NCI-H69 (cell line): ENCODE measurements around the gene TLR10.
A peak's percentile ranks its signal among the peaks of the same experiment; 100 is the strongest.

Experiments used
- DNase-seq: peaks from one replicate; lab custom pipeline; 2025; lab: John Stamatoyannopoulos, UW

Gene TLR10

DNA sequence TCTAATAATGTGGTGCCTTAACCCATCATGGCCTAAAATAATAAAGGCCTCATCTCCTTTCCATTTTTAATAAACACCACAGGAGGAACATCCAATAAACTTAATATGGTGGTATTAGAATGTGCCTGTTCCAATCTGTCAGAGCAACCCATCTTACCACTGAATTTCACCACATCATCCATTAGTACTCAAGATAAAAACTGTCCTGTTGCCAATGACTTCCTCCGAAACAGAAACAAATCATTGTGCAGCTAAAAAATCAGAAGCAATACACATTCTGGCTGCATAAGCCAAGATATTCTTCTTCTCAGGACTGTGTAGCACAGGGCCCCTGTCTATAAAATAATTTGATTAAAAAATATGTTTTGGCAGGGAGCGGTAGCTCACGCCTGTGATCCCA is 18.5 kb downstream of the TLR10 start:
- no peak for DNase-seq

DNA sequence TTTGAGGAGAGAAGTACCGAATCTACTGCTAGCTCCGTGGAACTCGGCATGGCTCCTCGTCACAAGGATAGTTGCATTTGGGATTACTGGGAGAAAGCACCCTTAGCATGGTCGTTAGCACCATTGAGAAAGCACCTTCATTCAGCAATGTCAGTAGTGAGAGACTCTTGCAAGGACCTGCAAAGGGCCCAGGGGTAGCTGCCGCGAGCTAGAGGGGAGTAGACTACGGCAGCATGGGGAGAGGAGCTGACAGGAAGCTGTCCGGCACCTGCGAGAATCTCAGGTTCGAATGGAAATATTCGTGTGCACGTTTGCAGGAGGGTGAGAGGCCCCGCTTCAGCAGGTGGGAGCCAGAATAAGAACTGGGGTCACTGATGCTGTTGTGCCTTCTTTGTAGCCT is 20.2 kb downstream of the TLR10 start:
- no peak for DNase-seq

DNA sequence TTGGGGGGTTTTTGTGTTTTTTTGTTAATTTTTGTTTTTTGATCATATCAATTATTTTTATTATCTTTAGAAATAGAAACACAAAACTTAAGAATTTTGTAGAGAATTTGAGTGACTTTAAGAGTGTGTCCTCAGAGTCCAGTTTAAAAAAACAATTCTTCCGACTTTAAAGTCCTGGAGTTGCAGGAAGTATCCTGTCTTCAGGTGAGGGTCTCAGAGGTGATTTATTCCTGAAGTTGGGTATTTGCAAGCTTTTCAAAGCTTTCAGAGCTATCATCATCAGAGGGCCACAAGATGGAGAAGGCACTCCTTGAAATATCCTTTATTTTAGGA is 23.0 kb downstream of the TLR10 start:
- no peak for DNase-seq

DNA sequence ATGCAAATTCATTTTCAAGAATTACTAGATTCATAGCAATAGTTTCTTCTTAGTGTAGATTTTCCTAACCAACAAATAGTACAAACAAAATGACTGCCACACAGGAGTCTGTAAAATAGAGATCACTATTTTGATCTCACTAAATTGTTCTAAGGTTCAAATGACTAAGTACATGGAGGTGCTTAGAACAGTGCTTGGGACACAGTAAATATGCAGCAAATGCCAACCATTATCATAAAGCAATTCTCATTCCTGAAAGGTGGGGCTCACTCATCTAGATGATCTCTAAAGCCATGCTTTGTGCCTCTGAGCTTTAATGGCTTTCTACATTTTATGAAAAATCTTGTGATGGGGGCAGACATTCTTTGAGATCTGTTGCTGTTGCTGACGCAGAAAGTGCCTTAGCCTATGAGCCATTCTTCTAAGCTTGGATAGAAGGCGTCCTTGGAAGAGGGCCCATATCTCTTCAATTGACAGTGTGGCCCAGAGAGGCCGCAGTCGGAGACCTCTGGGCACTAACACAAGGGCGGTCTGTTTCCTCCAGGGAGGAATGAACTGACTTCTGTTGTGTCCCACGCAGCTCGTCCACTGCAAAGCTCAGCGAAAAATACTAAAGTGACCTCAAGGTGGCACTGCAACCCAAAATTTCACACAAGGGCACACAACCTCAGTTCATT is 23.5 kb downstream of the TLR10 start:
- peak; percentile 8 for DNase-seq

DNA sequence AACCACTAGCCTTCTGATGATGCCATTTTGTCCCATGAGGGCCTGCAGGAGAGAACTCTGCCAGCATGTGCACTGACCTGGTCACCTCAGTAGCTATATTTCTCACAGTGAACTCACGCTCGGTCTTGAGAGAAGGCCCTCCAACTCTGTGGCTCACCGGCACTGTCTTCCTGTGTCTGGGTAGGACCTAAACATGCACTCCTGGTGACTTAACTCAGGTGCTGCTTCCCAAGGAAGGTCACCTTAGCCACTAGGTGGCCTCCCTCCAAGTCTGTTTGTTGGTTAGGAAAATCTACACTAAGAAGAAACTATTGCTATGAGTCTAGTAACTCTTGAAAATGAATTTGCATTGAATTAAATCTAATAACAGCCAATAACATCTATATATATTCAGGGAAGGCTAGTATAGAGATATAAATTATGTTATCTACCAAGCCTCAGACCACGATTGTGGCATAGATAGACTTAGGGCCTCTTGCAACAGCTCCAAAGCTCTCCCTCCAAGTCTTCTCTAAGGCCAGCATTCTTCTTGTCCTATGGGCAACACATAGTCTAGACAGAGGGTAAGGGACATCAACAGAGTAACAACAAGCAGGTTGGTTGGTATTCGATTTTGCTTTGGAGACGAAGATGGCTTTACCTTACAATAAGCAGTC is 24.7 kb downstream of the TLR10 start:
- DNase-seq = peak; percentile 7

DNA sequence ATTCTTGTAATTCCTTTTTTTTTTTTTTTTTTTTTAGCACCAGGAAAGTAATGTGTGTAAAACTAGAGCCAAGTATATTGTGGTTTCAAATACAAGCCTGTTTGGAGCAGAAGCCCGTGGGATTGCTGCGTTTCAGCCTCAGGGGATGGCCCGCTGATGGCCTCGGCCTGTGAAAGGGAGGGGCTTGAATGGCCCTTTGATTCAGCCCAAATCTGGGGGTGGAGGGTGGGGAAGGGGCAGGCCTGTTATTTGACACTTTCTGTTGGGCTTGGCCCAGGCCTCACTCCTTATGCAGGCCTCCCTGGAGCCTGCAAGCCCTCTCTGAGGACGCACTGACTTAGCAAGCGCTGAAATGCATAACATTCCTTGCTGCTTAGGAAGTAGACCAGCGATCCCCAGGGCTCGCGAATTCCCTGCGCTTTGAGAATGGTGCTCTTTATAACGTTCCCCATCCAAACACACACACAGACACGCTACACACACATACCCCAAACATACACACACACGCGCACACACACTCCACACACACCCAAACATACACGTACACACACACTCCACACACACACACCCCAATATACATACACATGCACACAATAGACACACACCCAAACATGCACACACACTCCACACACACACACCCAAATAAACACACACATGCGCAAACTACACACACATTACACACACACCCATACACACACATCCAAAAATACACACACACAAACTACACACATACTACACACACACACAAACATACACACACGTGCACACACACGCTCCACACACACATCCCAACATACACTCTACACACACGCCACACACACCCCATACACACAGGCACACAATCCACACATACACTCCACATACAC is 29.6 kb downstream of the TLR10 start:
- peak; percentile 56 for DNase-seq

DNA sequence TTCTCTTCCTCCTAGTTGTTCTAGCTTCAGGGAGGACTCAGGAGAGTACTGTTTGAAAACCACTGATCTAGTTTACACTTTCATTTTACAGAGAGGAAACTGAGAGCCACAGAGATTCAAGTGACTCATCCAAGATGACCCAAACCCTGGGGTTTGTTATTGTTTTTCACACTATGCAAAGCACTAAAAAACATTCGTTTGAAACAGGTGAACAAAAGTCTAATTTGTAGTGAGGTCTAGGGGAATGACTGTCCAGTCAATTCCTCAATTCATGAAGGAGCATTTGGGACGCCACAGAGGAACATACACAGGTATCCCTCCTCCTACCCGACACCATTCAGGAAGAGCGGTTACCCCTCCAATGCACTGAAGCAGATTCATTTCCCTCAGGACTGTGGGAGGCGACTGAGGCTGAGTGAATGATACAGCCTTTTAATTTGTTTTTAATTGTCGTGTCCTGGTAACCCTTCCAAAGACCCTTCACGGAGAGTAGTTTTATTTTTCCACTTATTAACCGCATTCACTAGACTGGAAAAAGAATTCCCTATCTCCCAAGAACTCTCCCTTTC is 30.3 kb downstream of the TLR10 start:
- DNase-seq = no peak

DNA sequence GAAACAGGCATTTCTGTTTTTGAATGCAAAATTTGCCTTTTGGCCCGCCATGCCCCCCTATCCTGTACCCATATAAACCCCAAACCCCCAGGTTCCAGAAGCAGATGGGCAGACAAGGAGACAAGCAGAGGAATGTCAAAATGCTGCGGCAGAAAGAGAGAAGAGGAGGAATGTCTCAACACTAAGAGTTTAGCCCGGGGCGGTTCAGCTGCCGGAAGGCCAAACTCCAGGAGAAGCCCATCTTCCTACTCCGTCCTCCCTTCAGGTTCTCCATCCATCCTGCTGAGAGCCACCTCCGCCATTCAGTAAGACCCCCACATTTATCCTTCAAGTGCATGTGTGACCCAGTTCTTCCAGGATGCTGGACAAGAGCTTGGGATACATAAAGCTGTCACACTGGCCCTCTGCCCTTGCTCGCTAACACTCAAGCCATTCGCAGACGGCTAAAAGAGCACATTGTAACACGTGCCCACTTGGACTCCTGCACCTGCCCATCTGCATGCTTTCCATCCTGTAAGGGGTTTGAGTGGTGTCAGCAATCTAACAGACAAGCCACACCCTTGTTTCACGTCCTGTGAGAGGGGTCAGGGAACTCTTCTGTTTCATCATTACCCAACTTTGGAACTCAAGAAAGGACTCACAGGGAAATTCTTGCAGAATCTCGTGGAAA is 31.3 kb downstream of the TLR10 start:
- DNase-seq = no peak

DNA sequence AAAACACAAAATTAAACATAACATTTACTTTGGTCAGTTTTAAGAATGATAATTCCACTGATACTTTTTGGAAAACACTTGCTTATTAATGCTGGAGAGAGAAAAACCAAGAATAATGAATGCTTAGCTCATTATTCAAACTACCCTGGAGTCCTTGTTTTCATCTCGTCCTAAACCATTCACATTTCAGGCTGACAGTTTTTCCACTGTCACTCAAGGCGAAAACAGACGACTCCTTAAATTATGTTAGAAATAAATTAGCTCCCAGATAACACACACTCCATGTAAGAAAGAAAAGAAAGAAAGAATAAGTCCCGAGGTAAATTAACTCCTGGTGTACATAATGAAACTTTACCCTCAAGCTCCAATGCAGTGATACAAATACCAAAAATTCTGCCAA is 33.5 kb downstream of the TLR10 start:
- DNase-seq = no peak

DNA sequence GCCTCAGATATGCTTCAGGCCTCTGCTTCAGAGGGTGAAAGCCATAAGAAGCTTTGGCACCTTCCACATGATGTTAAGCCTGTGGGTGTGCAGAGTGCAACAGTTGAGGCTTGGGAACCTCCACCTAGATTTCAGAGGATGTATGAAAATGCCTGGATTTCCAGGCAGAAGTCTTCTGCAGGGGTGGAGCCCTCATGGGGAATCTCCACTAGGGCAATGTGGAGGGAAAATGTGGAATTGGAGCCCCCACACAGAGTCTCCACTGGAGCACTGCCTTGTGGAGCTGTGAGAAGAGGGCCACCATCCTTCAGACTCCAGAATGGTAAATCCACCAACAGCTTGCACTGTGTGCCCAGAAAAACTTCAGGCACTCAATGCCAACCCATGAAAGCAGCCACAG is 35.2 kb downstream of the TLR10 start:
- DNase-seq = no peak

DNA sequence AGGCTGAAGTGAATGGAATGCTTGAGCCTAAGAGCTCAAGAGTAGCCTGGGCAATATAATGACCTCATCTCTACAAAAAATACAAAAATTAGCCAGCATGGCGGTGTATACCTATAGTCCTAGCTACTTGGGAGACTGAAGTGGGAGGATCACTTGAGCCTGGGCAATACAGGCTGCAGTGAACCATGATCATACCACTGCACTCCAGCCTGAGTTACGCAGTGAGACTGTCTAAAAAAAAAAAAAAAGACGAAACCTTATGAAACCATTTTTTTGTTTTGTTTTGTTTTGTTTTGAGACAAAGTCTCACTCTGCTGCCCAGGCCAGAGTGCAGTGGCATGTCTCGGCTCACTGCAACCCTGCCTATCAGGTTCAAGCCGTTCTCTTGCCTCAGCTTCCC is 36.9 kb downstream of the TLR10 start:
- no peak for DNase-seq

DNA sequence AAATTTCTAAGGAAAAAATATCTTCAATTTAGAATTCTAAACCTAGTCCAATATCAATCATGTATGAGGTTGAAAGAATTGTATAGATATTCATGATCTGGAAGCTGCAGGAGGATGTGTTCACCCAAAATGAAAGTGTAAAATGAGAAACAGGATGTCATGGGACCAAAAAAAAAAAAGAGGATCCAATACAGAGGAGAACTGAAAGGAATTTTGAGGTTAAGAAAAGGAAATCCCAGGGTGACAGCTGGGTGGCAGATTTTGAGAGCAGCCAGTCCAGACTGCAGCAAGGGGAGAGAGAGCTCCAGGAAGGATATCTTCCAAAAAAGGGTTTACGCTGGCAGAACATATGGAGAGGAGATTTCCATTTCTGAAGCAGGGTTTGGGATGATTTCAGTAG is 38.9 kb downstream of the TLR10 start:
- DNase-seq = no peak

DNA sequence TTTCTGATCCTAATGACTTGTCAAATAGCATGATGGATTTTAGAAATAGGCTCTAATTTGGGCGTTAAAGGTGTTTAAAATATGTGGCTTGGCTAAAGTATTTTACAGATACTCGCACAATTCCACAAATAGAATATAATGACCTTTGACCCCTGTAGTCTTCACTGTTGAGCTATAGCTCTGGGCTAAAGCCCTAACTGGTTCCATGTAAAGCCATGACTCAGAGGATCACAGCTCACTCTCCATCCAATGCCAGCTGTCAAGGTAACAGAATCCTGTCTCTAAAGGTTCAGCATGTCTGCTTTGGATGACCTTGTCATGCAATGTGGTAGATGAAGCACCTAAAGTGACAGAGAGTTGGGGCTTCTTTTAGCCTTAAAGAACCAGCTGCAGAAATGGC is 42.5 kb downstream of the TLR10 start:
- DNase-seq = no peak

DNA sequence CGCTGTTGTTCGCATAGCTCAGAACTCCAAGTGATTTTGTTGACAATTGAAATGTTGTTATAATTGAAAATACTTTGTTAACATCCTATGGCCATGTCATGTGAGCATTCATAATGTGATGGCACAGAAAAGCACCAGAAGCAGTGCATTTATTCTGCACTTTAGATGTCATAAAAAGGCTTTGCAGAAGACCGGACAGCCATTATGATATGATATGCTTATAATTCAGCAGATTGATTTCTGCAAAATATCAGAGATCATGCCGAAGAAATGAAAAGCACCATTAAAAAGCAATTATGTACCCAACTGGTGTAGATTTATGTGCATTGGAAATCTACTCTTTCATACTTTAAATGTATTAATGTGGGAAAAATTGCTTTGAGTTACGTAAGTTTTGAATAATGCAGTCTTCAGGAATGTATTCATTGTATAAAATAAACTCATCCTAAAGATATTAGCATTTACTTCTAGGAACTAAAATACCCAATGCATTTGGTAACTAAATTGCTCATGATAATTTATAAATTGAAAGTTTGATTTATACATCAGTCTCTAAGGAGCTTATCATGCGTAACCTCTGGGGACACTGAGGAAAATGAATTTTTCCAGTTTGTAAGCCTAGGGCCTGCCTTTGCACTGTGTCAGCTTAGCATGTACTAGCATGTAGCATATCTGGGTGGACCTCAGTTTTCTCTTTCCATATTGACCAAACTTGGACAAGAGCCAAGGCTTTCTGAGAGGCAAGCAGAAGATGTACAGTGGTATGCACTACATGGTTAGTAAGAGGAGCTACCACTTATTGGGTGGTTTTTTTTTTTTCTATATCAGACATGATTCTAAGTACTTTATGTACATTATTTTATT is 43.6 kb downstream of the TLR10 start:
- no peak for DNase-seq

DNA sequence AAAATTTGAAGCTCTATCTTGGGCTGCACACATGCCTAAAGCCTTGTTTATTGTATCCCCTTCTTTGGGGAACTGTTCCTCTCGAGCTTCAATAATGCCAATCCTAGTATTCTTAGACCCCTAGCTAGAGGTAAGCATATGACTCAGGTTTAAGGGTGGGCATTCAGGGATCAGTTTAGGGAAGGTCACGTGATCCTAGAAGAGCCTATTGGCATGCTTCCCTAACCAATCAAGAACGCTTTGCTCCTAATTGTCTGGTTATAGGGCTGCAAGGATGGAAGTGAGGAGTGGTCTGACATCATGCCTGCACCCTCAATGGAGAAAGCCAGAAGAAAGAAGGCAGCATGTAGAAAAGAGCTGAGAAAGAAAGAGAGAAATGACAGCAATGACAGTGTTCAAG is 46.9 kb downstream of the TLR10 start:
- DNase-seq = no peak

DNA sequence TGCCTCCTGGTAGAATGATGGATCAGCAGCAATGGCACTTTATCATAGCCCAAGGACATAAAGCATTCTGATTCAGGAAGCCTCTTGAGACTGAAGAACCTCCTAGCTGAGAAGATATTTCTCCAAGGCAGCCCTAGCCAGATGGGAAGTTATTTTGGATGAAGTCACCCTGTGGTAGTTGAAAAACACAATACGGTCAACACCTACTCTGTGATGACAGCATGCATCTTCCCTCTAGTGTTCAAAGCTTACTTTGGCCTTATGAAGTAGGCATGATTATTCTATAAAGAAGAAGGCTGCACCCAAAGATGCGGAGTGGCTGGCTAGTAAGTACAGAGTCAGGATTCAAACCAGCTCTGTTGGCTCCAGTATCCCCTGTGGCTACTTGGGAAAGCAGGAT is 47.9 kb downstream of the TLR10 start:
- DNase-seq = no peak

DNA sequence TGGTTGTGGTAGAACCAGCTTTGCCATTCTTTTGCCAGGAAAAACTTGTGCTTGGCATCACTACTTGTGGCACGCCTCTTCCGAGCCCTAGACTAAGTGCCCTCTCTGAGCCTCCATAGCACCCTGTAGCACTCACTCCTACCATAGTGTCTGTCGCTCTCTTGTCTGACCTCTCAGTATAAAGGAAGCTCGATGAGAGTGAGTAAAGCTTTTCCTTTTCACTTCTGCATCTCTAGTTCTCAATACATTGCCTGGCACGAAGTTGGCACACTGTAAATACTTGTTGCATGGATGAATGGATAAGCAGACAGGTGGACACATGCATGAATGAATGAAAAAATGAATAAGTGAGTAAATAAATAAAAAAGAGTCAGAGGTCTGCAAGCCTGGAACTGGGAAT is 48.3 kb downstream of the TLR10 start:
- no peak for DNase-seq

DNA sequence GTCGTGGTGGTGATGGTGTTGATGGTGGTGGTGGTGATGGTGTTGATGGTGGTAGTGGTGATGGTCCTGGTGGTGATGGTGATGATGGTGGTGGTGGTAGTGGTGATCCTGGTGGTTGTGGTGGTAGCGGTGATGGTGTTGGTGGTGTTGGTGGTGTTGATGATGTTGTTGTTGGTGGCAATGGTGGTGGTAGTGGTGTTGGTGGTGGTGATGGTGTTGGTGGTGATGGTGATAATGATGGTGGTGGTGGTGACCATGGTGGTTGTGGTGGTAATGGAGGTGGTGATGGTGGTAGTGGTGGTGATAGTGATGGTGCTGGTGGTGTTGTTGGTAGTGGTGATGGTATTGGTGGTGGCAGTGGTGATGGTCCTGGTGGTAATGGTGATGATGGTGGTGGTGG is 49.1 kb downstream of the TLR10 start:
- DNase-seq = no peak

DNA sequence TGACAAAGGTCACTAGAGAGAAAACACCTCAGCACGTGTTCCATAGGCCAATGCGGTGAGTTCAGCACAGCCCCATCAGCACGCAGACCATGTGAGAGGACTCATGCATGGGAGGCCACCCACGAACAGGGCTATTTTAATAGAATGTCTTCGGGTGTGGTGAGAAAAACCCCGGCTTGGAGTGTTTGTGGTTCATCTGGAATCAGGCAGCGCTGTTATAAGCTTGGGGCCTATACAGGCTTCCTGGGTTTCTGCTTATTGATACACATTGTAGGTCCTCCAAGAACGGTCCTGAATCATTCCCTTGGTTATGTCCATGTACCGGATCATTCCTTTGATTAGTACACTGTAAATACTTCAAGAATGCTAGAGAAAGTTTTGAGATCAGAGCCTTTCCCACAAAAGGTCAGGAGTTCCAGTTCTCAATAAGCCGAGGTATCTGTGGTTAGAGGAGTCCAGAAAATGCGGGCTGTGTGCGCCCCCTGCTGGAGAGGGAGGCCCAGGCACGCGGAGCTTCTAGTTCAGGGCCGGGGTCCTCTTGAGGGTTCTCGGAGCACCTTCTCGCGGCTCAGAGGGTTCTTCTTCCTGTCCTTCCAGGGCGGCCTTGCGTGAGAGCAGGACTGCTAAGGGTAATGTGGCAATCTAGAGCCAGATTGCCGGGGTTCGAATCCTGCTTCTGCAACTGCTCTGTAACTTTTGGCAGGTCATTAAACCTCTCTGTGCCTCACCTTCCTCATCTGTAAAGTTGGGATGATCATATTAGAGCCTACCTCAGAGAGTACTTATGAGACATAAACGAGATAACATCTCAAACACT is 51.8 kb downstream of the TLR10 start:
- peak; percentile 72 for DNase-seq

DNA sequence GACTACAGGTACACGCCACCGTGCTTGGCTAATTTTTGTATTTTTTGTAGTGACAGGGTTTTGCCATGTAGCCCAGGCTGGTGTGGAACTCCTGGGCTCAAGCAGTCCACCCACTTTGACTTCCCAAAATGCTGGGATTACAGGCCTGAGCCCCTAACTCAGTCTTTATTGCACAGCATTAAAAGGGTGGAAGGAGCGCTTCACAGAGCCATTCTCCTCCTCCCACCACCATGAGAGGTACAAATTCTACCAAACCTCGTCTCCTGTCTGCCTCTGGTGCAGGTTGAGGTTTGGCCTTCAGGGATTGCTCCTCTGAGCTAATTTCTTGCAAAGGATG is 52.3 kb downstream of the TLR10 start:
- no peak for DNase-seq
